HG02759 (cell line): ENCODE results near the gene ZNF430.
"Not testable (repeated sequence)": the region's sequence is repeated elsewhere in the genome, so short reads cannot be mapped to it uniquely, and the experiment has no call there.

Experiments used
- ATAC-seq: cut with Tn5 transposase; IDR thresholded peaks from one replicate; pipeline ENCODE4 v1.9.1; 2021; ENCODE audit warnings: mild to moderate bottlenecking, moderate library complexity; ENCODE audit not compliant: unreplicated experiment

Gene ZNF430

DNA sequence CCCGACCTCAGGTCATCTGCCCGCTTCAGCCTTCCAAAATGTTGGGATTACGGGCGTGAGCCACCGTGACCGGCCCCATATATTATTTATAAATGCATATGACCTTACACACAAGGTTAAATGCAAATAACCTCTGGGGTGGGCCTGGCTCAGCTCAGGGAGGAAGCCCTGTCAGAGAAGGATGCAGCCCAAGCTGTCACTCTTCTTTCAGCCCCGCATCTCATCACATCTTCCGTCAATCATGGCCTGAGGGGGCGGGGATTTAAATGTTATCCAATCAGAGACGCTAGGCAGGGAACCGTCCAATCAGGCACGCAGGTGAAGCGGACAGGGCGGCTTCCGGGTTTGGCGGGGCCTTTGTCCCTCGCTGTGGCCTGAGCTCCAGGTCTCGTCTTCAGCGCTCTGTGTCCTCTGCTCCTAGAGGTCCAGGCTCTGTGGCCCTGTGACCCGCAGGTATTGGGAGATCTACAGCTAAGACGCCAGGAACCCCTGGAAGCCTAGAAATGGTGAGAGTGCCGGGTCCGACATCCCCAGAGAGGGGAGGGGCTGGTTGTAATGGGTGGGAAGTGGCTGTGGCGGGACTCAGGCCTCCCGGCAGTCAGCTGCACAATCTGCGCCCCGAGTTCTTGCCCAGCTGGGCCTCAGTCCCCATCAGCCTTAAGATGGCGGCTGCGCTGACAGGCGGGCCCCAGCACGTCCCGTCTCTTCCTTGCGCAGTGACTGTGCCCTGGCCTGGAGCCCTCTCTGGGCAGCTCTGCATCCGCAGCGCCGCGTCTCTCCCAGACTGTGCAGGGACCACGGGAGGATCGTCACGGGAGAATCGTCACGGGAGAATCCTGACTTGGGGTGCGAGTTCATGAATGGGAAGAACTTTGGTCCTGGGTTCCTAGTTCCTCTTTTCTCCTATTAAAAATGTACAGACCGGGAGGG lies at the start of gene ZNF430:
Gene ZNF430 (plus strand): TSS at position 360 of the 930 bp plus-strand sequence. CDS start 144 bp downstream, at position 504.
- ATAC-seq, result peak; percentile 96

GRCh38 chr19:20992788-20993187 lies 27.7 kb upstream of the ZNF430 start:
- not testable (repeated sequence) for ATAC-seq

GRCh38 chr19:20999731-21000352 lies 20.6 kb upstream of the ZNF430 start:
- peak; percentile 99 for ATAC-seq

GRCh38 chr19:21021238-21021637 lies 781 bp downstream of the ZNF430 start:
- not testable (repeated sequence) for ATAC-seq

DNA sequence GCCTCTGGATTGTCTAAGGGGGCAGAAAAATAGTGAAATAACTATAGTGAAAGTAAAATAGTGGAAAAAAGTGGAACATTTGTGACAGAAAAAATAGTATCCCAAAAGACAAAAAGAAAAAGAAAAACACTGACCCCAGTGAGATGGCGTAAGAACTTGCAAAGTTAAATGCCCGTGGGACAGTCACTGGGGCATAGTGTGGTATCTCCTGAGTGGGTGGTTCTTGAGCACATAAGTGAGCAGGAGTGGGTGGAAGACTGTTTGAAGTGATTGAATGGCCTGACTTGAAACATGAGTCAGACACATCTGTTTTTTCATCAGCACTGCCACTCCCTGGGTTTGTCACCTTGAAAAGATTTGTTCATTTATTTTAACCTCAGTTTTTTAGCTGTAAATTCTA lies 2.5 kb downstream of the ZNF430 start:
- no peak for ATAC-seq

DNA sequence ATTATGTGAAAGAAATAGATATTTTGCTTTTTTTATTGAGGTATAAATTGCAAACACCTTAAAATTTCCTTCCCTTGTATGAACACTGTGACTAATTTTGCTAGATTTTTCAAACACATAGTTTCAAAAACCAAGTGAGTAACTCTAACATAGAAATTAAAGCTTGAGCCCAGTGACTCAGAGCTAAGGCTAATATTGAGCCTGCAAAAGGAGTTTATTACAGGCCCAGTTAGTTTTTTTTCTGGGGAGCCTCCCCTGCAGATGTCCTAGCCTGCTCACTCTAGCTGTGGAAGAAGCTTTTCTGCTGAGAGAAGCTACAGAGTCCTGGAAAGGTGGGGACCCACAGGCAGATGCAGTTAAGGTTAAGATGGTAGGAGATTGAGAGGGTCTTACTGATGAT lies 3.4 kb downstream of the ZNF430 start:
- ATAC-seq, result no peak

DNA sequence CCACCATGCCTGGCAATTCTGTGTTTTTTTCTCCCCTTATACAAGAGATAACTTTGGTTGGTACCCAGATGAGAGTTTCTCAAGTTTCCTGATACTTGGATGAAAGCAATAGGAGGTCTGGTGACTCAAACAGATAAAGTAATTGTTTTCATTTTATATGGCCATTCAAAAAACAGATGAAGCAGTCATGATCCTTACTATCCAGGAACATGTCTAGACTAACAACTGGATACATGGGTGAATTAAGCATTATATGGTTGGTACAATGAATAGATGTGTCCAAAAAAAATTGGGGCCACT lies 8.5 kb downstream of the ZNF430 start:
- peak; percentile 11 for ATAC-seq

DNA sequence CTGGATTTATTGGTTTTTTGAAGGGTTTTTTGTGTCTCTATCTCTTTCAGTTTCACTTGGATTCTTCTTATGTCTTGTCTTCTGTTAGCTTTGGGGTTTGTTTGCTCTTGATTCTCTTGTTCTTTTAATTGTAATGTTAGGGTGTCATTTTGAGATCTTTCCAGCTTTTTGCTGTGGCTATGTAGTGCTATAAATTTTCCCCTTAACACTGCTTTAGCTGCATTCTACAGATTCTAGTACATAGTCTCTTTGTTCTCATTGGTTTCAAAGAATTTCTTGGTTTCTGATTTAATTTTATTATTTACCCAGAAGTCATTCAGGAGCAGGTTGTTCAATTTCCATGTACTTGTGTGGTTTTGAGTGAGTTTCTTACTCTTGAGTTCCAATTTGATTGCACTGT lies 24.6 kb downstream of the ZNF430 start:
- no peak for ATAC-seq

GRCh38 chr19:21046489-21046888 lies 26.0 kb downstream of the ZNF430 start:
- no peak for ATAC-seq

DNA sequence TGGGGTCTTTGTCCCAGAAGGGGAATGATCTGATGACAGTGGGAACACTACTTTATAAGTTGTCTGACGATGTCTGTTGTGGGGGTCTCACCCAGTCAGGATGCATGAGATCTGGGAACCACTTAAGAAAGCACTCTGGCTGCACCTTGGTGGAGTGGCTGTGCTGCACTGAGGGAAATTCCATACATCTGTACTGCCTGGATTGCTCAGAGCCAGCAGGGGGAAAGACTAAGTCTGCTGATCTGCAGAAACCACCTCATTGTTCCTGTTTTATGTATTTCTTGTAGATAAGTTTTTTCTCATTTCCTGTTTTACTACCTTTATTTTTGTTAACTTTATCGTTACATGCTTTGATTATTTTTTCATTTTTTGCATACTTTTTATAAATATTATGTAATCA lies 27.3 kb downstream of the ZNF430 start:
- no peak for ATAC-seq

- ATAC-seq, result no peak
These were observed 32.4 kb downstream of the ZNF430 start for GRCh38 chr19:21052902-21053301.

DNA sequence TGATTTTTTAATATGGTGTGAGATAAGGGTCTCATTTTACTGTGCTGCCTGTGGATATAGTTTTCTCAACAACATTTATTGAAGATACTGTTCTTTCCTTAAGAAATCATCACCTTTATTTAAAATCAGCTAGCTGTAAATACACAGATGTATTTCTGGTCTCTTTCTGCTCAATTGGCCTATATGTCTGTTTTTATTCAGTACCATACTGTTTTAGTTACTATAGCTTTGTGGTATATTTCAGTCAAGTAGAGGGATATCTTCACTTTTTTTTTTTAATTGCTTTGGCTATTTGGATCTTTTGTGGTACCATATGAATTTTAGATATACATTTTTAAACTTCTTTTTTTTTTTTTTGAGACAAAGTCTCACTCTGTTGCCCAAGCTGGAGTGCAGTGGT lies 44.9 kb downstream of the ZNF430 start:
- no peak for ATAC-seq

GRCh38 chr19:21082011-21082975 lies 61.8 kb downstream of the ZNF430 start, which contains the start of gene ZNF714:
Gene ZNF714 (plus strand): TSS chr19:21082203. CDS start chr19:21098269, 16,066 bp downstream.
- peak; percentile 98 for ATAC-seq

DNA sequence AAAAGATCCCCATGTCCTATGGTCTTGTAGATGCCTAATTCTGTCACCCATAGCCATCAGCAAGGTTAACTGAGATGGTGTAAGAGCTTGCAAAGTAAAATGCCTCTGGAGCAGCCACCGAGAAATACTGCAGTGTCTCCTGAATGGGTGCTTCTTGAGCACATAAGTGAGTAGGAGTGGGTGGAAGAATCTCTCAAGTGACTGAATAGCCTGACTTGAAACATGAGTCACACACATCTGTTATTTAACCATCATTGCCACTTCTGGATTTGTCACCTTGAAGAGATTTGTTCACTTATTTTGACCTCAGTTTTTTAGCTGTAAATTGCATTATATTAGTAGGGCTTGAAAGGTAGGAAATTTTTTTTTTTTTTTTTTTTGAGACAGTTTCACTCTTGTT lies 63.9 kb downstream of the ZNF430 start:
- no peak for ATAC-seq

DNA sequence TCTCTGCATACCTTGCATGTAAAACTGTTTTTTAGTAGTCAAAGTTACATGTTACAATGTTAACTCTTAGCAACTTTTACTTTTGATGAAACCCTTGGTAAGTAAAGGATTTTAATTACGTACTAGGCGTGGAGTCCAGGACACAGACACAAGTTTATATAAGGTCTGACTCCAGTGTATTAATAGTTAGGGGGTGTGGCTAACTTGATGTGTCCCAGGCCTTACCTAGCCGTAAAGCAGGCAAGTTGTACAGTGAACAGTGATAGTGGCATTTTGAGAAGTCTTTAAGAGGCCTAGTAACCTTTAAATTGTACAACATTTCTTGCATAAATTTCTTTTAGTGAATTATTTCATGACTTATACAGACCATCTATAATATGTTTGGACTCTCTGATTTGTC lies 67.4 kb downstream of the ZNF430 start:
- no peak for ATAC-seq

- ATAC-seq, result no peak
These were observed 71.7 kb downstream of the ZNF430 start for GRCh38 chr19:21092109-21092508.

DNA sequence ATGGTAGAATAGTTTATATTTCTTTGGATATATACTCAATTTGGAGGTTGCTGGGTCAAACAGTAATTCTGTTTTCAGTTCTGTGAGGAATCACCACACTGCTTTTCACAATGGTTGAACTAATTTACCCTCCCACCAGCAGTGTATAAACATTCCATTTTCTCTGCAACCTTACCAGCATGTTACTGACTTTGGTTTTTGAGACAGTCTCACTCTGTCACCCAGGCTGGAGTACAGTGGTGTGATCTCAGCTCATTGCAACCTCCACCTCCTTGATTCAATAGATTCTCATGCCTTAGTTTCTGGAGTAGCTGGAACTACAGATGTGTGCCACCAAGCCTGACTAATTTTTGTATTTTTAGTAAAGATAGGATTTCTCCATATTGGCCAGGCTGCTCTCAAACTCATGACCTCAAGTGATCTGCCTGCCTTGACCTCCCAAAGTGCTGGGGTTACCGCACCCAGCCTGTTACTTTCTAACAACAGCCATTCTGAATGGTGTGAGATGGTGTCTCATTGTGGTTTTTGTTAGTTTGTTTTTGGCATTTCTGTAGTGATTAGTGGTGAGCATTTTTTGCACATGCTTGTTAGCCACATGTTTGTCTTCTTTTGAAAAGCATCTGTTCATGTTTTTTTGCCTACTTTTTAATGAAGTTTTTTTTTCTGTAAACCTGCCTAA lies 74.0 kb downstream of the ZNF430 start:
- no peak for ATAC-seq

DNA sequence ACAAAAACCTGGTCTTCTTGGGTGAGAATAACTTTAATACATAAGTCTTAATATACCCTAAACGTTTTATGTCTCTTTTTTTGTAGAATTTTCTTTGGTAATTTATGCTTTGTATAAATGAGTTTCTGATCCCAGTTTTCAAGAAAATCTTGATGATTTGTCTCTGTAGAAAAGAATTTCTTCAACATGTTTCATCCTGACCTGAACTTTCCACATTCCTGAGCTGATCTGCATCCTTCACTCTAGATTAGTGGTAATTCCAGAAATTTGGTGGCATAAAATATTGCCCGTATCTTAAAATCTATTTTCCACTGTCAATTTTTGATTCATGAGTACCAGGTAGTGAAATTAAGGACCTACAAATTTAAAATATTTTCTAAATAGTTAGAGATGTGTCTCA lies 77.8 kb downstream of the ZNF430 start:
- no peak for ATAC-seq

GRCh38 chr19:21101521-21102242 lies 81.2 kb downstream of the ZNF430 start:
- ATAC-seq, result no peak

- no peak for ATAC-seq
These were observed 88.7 kb downstream of the ZNF430 start for GRCh38 chr19:21109116-21109515.
